HG02588 (cell line): ENCODE measurements around the gene ITGA2B.
"Not testable (repeated sequence)": the region's sequence is repeated elsewhere in the genome, so short reads cannot be mapped to it uniquely, and the experiment has no call there.

Experiments used
- ATAC-seq: cut with Tn5 transposase; IDR thresholded peaks from one replicate; pipeline ENCODE4 v1.9.1; 2021; ENCODE audit warnings: mild to moderate bottlenecking, moderate library complexity; ENCODE audit not compliant: unreplicated experiment

ITGA2B gene

GRCh38 chr17:44369414-44370023 lies 19.9 kb downstream of the ITGA2B start:
- ATAC-seq: not testable (repeated sequence)

- not testable (repeated sequence) for ATAC-seq
Measured at GRCh38 chr17:44368391-44369243, 20.8 kb downstream of the ITGA2B start.

GRCh38 chr17:44367231-44367979 lies 22.0 kb downstream of the ITGA2B start:
- ATAC-seq: no peak

- ATAC-seq: not testable (repeated sequence)
Measured at GRCh38 chr17:44365051-44365450, 24.4 kb downstream of the ITGA2B start.

GRCh38 chr17:44363613-44364159 lies 25.8 kb downstream of the ITGA2B start, which contains the start of gene FAM171A2:
Gene FAM171A2, minus strand, starts transcription at chr17:44363853. Its CDS starts 139 bp downstream, at chr17:44363714.
- peak; percentile 59 for ATAC-seq

- no peak for ATAC-seq
Measured at GRCh38 chr17:44362949-44363612, 26.4 kb downstream of the ITGA2B start.

- ATAC-seq: no peak
Measured at GRCh38 chr17:44362459-44362948, 26.9 kb downstream of the ITGA2B start.

- no peak for ATAC-seq
Measured at GRCh38 chr17:44361292-44362260, 27.9 kb downstream of the ITGA2B start.

GRCh38 chr17:44360826-44361225 lies 28.6 kb downstream of the ITGA2B start:
- ATAC-seq: no peak

GRCh38 chr17:44360144-44360533 lies 29.3 kb downstream of the ITGA2B start:
- no peak for ATAC-seq

- ATAC-seq: no peak
Measured at GRCh38 chr17:44359458-44360143, 29.8 kb downstream of the ITGA2B start.

- ATAC-seq: no peak
Measured at GRCh38 chr17:44359006-44359405, 30.4 kb downstream of the ITGA2B start.

- ATAC-seq: no peak
Measured at GRCh38 chr17:44358066-44358465, 31.4 kb downstream of the ITGA2B start.

- no peak for ATAC-seq
Measured at GRCh38 chr17:44356241-44356640, 33.2 kb downstream of the ITGA2B start.

GRCh38 chr17:44355642-44356099 lies 33.8 kb downstream of the ITGA2B start:
- ATAC-seq: no peak

GRCh38 chr17:44354582-44355561 lies 34.6 kb downstream of the ITGA2B start:
- ATAC-seq: no peak

GRCh38 chr17:44353672-44354331 lies 35.6 kb downstream of the ITGA2B start:
- ATAC-seq: no peak
